GM19438 (cell line): ENCODE results near the gene KLHDC4.
"Not testable (repeated sequence)": the region's sequence is repeated elsewhere in the genome, so short reads cannot be mapped to it uniquely, and the experiment has no call there.

ENCODE experiments used
- ATAC-seq: cut with Tn5 transposase; IDR thresholded peaks from one replicate; pipeline ENCODE4 v1.9.1; 2021; ENCODE audit warnings: low read depth; ENCODE audit not compliant: unreplicated experiment

KLHDC4 gene

DNA sequence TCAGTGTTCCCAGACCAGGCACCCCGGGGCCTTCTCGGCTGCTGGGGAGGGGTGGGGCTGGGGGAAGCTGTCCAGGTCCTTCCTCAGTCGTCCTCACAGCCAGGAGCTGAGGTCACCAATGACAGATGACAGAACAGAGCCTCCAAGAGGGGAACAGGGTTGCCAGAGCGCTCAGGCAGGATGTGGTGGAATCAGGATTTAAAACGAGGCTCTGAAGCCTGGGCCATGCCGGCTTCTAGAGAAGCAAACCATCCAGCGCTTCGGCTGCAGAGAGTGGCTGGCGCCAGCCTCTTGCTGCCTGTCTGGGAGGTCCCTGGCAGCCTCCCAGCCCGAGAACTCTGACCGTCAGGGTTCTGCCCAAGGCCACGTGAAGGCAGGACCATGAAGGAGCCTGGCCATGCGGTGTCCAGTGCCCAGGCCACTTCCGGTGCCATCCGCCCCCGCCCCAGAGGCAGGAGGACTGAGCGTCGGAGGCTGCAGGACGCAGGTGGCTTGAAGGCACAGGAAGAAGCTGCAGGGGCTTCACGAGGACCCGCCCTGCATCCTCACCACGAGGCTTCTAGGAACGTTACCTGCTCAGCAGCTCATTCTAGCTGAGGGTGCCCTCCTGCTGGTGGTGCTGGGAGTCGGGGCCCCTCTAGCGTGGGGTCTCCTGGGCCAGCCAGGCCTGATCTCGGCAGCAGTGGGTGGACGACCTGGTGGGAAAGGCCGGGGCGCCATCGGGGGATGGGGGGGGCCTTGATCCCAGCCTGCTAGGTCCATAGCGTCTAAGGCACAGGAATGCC lies 78.5 kb downstream of the KLHDC4 start:
- no peak for ATAC-seq

DNA sequence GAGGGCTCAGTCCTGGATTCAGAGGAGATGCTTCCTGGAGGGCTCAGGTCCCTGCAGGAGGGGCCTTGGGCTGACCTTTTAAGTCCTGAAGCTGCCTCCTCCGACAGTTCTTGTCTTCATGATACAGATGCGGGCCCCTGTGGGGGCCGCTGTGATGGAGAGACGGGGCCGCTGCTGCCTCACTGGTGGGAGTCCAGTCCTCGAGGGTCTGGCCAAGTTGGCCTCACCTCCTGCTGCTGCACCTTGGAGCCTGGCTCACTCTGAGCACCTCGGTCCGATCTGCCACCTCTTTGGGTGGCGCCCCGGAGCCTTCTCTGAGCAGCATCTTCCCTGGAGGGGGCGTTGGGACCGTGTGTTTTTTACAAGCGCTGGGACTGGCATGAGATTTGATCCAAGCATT lies 79.1 kb downstream of the KLHDC4 start:
- no peak for ATAC-seq

DNA sequence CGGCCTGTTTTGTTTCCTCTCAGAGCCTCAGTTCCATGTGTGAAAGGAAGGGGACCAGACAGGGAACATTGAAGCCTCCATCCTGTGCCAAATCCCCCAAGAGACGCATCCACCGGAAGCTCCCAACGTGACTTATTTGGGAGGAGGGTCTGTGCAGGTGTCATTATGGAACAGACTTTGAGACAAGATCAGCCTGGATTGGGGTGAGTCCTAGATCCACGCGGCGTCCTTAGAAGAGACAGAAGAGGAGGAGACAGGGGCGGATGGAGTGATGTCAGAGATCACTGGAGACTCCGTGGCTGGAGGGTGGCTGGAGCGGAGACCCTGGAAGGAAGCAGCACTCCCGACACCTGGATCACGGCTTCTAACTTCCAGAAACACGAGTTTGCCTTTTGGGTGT lies 80.0 kb downstream of the KLHDC4 start:
- no peak for ATAC-seq

DNA sequence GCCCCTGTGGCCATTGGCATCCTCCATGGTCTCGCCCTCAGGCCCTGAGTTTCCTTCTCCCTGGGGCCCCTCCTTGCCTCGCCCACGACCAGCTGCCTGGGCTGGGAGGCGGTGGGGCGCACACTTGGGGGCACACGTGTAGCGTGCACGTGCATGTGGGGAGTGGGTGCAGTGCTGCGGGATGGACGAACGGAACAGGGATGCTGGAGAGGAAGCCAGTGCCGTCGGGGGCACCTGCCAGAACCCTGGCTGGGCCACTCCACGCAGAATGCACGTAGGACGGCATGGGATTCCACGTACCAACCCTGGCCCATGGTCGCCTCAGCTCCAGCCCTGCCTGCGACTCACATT lies 80.4 kb downstream of the KLHDC4 start:
- ATAC-seq: no peak

DNA sequence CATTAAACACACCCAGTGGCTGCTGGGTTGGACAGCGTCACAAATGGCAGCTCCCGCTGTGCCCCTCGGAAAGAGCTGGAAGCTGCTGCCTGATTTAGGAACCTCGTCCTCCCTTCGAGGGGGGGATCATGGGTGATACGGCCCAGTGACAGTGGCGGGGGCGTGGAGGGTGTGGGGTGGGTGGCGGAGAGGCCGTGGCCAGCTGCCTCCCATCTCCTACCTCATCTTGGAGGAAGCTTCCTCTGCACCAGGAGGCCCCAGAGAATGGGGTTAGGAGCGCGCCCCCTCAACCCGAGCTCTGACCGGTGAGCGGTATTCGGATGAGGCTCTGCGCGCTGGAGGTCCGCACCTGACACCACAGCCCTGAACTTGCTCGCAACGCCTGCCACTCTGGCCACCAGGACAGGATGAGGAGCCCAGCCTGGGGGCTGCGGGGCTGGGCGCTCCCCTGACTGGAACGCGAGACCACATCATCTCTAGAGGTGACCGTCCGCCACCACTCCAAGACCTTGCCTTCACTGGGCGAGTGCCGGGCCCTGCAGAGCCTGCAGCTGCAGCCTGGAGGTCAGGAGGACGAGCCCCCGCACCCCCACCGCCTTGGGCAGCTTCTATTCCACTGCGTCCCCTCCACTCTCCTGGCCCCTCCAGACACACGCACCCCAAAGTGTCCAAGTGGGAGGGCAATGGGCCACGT lies 80.9 kb downstream of the KLHDC4 start:
- no peak for ATAC-seq

DNA sequence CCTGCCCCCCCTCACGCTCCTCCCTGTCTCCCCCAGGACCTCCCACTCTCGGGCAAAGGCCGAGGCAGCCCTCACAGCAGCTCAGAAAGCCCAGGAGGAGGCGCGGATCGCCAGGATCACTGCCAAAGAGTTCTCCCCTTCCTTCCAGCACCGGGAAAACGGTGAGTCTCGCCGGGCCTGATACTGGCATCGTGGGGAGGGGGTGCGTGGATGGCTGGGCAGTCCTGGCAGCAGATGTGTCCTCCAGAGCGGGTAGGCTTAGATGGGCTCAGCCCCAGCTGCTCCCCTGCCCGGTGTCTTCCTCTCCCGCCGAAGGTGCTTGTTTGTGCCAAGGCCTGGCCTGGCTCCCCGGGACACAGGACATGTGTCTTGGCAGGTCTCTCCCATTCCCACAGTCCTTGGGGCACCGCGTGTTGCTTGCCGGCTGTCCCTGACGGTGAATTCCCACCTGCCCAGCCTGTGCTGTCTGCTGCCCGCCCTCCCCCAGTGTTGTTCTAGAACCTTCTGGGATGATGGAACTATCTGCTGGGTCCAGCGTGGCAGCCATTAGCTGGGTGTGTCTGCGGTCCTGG lies 81.6 kb downstream of the KLHDC4 start:
- ATAC-seq: no peak

DNA sequence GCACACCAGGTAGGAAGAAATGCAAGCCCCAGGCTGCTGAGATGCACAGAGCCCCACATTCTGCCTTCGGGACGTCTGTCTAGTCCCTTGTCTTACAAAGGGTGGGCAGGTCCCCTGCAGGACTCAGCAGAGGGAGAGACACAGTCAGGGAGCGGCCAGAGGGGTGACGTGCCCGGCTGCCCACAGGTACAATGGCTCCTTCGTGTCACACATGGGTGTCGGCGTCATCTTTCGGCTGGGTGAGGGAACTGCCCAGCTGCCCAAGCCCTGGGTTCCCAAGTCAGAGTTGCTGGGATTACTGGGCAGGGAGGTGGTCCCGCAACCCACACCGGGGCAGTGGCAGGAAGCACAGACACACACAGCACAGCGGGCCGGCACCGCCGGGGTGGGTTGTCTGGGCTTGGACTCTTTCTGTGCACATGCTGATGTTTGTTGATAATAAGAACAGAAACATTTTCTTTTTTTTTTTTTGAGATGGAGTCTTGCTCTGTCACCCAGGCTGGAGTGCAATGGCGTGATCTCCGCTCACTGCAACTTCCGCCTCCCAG lies 82.9 kb downstream of the KLHDC4 start:
- ATAC-seq: no peak

DNA sequence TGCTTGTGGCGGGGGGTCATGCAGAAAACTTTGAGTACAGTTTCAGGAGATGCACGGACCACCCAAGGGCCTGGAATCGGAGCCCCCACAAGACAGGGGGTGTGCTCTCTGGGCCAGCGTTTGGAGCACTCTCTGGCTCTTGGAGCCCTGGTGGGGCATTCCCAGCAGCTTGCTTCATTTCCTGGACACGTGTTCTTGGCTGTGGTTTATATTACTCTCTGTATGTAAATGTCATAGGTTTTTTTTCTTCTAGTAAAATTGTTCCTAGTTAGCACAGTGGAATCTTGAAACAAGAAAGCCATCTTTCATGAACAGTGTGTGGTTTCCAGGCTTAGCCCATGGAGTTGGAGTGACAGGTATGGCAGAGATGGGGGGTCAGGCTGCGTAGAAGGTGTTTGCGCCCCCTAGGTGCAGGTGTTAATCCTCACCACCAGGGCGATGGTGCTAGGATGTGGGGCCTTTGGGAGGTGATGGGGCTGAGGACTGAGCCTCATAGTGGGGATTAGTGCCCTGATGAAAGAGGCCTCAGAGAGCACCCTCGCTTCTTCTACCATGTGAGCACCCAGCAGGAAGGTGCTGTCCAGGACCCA lies 83.7 kb downstream of the KLHDC4 start:
- no peak for ATAC-seq

DNA sequence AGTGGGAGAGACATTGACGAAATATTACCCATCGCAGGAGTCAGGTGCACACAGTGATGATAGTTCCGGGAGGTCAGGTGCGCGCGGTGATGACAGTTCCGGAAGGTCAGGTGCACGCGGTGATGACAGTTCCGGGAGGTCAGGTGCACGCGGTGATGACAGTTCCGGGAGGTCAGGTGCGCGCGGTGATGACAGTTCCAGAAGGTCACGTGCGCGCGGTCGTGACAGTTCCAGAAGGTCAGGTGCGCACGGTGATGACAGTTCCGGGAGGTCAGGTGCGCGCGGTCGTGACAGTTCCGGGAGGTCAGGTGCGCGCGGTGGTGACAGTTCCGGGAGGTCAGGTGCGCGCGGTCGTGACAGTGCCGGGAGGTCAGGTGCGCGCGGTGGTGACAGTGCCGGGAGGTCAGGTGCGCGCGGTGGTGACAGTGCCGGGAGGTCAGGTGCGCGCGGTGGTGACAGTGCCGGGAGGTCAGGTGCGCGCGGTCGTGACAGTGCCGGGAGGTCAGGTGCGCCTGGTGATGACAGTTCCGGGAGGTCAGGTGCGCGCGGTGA lies 84.7 kb downstream of the KLHDC4 start:
- ATAC-seq: not testable (repeated sequence)

DNA sequence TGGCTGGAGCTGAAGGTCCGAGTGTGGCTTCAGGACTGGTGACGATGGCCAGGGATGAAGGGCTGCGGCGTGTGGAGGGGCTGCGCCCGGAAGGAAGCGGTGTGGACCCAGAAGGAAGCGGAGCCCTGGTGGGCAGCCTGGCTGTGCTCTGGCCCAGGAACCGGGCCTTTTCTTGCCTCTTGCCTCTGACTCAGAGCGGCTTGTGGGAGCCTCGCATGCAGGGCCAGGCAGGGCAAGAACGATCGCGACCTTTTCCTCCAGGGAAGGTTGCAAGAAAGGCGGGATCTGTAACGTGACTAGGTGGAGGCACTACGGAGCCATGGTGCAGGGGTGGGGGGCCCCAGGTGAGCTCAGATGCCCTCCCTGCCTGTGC lies 85.5 kb downstream of the KLHDC4 start:
- ATAC-seq: no peak

DNA sequence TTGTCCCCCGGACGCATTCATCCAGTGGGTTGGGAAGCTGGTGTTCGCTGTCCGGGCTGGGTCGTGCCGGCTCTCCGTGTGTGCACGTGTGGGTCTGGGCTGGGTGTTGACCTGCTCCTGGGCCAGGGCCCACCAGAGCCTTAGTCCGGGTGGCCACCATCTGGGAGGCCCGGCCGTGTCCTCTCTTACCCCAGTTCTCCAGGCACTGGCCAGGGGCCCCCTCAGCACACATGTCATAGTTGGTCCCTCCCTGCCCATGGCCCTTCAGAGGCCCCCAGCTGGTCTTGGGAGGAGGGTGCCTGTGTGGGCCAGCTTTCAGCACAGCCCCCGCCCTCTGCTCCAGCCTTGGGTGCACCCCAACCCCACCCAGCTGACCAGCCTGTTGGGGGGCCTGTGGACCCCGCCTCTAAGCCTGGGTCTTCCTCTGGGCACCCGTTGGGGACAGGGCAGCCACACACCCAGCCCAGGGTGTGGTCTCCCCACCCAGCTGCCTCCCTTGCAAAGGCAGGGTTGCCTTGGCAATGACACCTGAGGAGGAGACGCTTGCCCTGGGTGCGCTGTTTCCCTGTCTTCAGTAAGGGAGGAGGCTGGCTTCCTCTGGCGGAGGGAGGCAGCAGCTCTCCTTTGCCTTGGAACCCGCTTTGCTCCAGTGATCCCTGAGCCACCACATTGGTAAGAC lies 86.1 kb downstream of the KLHDC4 start:
- no peak for ATAC-seq

DNA sequence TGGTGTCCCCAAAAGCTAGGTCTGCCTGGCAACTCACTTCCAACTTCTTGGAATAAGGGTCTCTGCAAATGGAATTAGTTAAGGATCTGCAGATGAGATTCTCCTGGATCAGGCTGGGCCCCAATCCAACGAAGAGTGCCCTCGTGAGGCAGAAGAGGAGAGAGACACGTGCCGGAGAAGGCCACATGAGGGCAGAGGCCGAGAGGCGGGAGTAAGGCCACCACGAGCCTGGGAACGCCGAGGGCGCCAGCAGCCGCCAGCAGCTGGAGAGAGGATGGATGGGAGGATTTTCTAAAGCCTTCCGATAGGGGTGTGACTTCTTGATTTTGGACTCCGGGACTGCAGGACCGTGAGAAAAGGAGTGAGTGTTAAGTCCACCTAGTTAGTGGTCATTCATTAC lies 87.2 kb downstream of the KLHDC4 start:
- no peak for ATAC-seq

DNA sequence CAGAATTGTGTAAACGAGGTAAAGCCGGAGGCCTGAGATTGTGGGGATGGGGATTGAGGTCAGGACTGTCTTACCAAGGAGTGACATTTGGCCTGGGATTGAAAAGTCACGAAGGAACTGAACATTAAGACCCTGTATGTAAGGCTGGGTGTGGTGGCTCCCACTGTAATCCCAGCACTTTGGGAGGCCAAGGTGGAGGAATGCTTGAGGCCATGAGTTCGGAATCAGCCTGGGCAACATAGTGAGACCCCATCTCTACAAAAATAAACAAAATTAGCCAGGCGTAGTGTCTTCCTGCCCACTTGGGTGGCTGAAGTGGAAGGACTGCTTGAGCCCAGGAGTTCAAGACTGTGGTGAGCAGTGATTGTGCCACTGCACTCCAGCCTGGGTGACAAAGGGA lies 88.0 kb downstream of the KLHDC4 start:
- no peak for ATAC-seq

DNA sequence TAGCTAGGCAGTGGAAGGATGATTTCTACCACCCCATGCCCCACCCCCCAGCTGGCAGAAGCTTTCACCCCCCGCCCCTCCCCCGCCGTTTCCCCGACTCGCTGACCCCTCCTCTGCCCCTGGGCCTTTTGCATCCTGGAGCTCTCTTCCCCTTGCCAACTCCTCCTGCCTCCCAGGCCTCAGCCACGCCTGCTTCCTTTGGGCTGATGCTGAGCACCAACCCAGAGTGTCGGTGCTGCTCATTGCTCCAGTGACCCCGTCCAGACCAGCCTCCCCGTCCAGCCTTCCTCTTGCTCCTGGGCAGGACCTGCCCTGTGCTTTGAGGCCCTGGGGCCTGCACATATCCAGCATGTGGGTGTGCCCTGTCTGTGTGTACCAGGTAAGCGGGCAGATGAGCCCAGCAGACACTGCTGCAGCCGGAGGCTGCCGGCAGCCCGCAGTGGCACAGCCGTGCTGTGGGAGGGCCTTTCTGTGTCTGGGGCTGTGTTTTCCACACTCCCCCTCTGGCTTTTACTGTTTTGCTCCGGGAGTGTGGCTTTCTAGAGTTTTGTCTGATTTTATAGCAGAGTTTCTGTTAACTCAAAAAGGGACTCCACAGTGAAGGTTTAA lies 90.6 kb downstream of the KLHDC4 start:
- no peak for ATAC-seq

DNA sequence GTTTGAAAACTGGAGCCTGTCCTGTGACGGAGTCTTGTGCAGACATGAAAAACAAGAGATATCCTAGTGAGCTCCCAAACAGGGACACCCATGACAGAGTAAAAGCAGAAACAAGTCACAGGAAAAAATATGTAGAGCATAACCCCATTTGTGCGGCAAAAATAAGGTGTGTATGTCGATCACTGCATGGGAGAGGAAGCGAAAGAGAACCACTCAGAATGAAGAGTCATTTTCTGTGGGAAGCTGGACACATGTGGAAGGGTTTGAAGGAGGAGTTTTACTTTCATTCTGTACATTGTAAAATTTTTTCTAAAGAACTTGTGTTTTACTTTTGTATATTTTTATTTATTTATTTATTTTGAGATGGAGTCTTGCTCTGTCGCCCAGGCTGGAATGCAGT lies 91.4 kb downstream of the KLHDC4 start:
- no peak for ATAC-seq

DNA sequence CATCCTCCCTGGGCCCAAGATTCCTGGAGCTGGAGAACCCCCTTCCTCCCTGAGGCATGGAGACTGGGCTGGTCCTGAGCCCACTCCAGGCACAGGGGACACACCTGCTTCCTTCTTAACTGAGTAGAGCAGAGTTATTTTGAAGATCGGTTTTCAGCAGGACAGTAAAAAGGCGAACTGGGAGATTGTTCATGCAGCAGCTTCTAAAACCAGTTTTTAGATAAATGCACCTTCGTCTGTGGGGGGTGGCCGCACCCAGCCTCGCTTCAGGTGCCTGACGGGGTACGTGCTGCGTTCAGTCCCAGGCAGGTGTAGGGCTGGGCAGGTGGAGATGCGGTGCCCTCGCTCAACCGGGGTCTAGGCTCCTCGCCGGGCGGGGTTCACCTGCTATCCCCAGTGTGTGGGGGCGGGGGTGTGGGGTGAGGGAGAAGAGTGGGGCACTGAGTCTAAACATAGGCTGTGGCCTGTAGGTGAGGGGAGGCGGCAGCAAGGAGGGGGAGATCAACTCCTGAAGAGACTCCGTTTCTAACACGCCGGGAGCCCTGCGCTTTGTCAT lies 94.0 kb downstream of the KLHDC4 start:
- ATAC-seq: no peak

DNA sequence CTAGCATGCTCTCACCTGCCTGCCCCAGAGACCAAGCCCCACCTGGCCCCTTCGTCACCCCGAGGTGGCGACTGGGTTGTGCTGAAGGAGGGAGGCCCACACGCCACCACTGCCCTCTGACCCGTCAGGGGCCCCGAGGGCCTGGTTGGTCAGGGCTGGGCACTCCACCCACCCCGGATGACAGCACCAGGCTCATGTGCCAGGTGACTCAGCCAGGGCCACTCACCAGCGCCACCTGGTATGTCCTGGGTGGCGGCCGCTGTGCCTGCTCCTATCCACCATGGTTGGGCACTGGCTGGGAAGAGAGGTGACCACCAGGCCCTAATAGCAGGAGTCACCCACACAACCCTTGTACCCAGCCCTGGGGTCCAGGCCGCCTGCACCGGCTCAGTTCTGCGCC lies 94.6 kb downstream of the KLHDC4 start:
- no peak for ATAC-seq

DNA sequence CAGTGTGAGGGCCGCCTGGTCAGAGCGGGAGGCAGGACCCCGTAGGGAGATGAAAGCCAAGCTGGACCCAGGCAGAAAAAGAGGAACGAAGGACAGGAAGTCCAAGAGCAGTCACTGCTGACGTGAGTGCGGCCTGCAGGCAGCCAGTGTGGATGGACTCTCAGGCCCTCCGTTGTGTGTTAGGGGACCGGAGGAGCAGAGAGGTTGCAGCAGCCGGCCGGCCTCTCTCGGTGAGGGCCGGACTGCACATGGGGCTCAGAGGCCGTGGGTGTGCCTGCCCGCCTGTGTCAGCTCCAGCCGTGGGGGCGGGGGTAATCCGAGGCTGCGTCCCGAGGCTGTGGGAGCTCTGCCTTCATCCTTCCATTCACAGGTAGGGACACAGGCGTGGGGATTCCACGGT lies 96.1 kb downstream of the KLHDC4 start:
- no peak for ATAC-seq

DNA sequence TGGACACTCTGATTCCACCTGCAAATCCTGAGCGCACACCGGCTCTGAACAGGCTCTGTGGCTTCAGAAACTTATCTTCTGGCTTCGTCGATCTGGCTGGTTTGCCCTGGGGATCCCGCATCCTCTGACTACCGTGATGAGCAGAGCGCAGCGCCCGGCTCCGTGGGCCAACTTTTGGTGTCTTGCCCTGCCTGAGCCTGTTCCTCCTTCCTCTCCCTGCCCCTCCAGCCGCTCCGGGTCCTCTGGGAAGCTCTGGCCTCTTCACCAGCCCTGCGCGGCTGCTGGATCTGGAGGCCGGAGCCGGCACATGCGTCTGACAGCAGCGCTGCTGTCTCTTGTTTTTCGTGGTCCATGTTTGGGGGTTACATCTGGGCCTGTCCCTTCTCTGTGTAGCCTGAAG lies 97.8 kb downstream of the KLHDC4 start:
- no peak for ATAC-seq

DNA sequence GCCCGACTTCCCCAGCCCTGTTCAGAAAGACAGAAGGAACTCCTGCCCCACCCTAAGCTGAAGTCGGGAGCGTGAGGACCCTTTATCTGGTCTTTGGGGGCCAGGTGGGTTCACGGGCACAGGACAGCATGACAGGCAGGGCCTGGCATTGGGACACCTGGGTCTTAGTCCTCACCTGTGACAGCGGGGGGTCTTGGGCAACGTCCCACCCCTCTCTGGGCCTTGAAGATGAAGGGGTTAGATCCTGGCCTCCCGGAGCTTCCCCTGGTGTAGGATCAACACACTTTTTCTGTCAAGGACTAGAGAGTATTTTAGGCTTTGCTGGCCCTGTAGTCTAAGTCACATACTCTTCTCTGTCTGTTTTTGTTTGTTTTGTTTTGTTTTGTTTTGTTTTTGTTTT lies 98.3 kb downstream of the KLHDC4 start:
- ATAC-seq: no peak
